ENCODE data around the gene PPP1R12C. TPM values are rescaled to one million over a fixed set of nuclear protein-coding genes. Genes with fewer than 3 reads are reported as not detected.

PPP1R12C gene
- total RNA-seq, 6 experiments from 2014 or later: 35.6 to 48.1 (median 41.7) TPM

GRCh38 chr19:55044286-55044685, 73.2 kb downstream of the PPP1R12C start:
- peaks cover 6 to 48% (median 25%) of the 10 kb centered on the region in 4 donors for H3K36me3 ChIP-seq
- no peak for TF ChIP-seq CTCF (IDR thresholded peaks at IDR 0.05)
- no peak for TF ChIP-seq POLR2A (IDR thresholded peaks at IDR 0.05)
- no peak overlapping the region for H3K27ac ChIP-seq
- H3K4me3 ChIP-seq: no peak overlapping the region
- intact Hi-C loops (cut with DNase I): no loop called here
- ATAC-seq (no peak), DNase-seq (no peak)
- H3K4me1 ChIP-seq: no peaks in the 10 kb centered on the region
- H3K9me3 ChIP-seq: no peaks in the 10 kb centered on the region
- 87% methylated on average over 2 of the region's 5 CpGs for WGBS (ENCODE audit: insufficient coverage, low coverage, low lambda C conversion rate, missing lambda C conversion rate)
- H3K27me3 ChIP-seq: no peaks in the 10 kb centered on the region

GRCh38 chr19:55042688-55043087, 74.7 kb downstream of the PPP1R12C start:
- no peak for ATAC-seq
- Histone ChIP-seq H3K36me3 (peaks cover 5 to 36% (median 20%) of the 10 kb centered on the region in 4 donors), H3K9me3 (no peaks in the 10 kb centered on the region), H3K4me1 (no peaks in the 10 kb centered on the region), H3K27me3 (no peaks in the 10 kb centered on the region), H3K4me3 (no peak overlapping the region), H3K27ac (no peak overlapping the region)
- WGBS (ENCODE audit: insufficient coverage, low coverage, low lambda C conversion rate, missing lambda C conversion rate): 65% methylated on average over 4 of the region's 11 CpGs
- DNase-seq: no peak
- intact Hi-C loops (cut with DNase I): no loop called here
- TF ChIP-seq CTCF (IDR thresholded peaks at IDR 0.05): no peak
- TF ChIP-seq POLR2A (IDR thresholded peaks at IDR 0.05): no peak

GRCh38 chr19:55042344-55042678, 75.1 kb downstream of the PPP1R12C start:
- TF ChIP-seq CTCF (IDR thresholded peaks at IDR 0.05): no peak
- no peak for TF ChIP-seq POLR2A (IDR thresholded peaks at IDR 0.05)
- WGBS (ENCODE audit: insufficient coverage, low coverage, low lambda C conversion rate, missing lambda C conversion rate): 73% methylated on average over 5 of the region's 9 CpGs
- Histone ChIP-seq H3K9me3 (no peaks in the 10 kb centered on the region), H3K36me3 (peaks cover 1 to 32% (median 19%) of the 10 kb centered on the region in 4 donors), H3K4me3 (no peak overlapping the region), H3K4me1 (no peaks in the 10 kb centered on the region), H3K27me3 (no peaks in the 10 kb centered on the region), H3K27ac (no peak overlapping the region)
- no peak for ATAC-seq
- no peak for DNase-seq
- intact Hi-C loops (cut with DNase I): no loop called here

GRCh38 chr19:55041627-55042343, 75.7 kb downstream of the PPP1R12C start:
- Histone ChIP-seq H3K27ac (no peak overlapping the region), H3K36me3 (peaks cover 1 to 27% (median 16%) of the 10 kb centered on the region in 4 donors), H3K4me1 (no peaks in the 10 kb centered on the region), H3K4me3 (no peak overlapping the region), H3K9me3 (no peaks in the 10 kb centered on the region), H3K27me3 (no peaks in the 10 kb centered on the region)
- ATAC-seq (peak; percentile 73 to 86 (median 84)), DNase-seq (no peak)
- TF ChIP-seq CTCF (IDR thresholded peaks at IDR 0.05): no peak
- intact Hi-C loops (cut with DNase I): no loop called here
- 42% methylated on average over 25 of the region's 30 CpGs for WGBS (ENCODE audit: insufficient coverage, low coverage, low lambda C conversion rate, missing lambda C conversion rate)

Data from right lobe of liver (tissue), 6 donors.